HG03039 (cell line): Measurements from ENCODE around the gene ZC3HAV1L.
A peak's percentile ranks its signal among the peaks of the same experiment; 100 is the strongest.
"Not testable (repeated sequence)": the region's sequence is repeated elsewhere in the genome, so short reads cannot be mapped to it uniquely, and the experiment has no call there.

Experiments
- ATAC-seq: cut with Tn5 transposase; IDR thresholded peaks from one replicate; pipeline ENCODE4 v1.9.1; 2021; ENCODE audit warnings: mild to moderate bottlenecking, moderate library complexity; ENCODE audit not compliant: unreplicated experiment

The ZC3HAV1L gene

GRCh38 chr7:139035586-139036353 is at the start of gene ZC3HAV1L:
ZC3HAV1L (minus strand) TSS chr7:139036042; CDS start chr7:139036017, 25 bp downstream.
- ATAC-seq, result peak; percentile 82

GRCh38 chr7:139084709-139085108 is 48.9 kb upstream of the ZC3HAV1L start:
- no peak for ATAC-seq

GRCh38 chr7:139081584-139081983 is 45.7 kb upstream of the ZC3HAV1L start:
- ATAC-seq, result no peak

GRCh38 chr7:139080905-139081304 is 45.1 kb upstream of the ZC3HAV1L start:
- no peak for ATAC-seq

GRCh38 chr7:139079861-139080260 is 44.0 kb upstream of the ZC3HAV1L start:
- ATAC-seq, result no peak

GRCh38 chr7:139078911-139079310 is 43.1 kb upstream of the ZC3HAV1L start:
- ATAC-seq, result no peak

- no peak for ATAC-seq
These were observed 42.6 kb upstream of the ZC3HAV1L start for GRCh38 chr7:139078399-139078798.

GRCh38 chr7:139077706-139078105 is 41.9 kb upstream of the ZC3HAV1L start:
- ATAC-seq, result not testable (repeated sequence)

- no peak for ATAC-seq
These were observed 40.2 kb upstream of the ZC3HAV1L start for GRCh38 chr7:139075871-139076686.

GRCh38 chr7:139075031-139075652 is 39.3 kb upstream of the ZC3HAV1L start:
- peak; percentile 75 for ATAC-seq

GRCh38 chr7:139072796-139073195 is 37.0 kb upstream of the ZC3HAV1L start:
- ATAC-seq, result no peak

- no peak for ATAC-seq
These were observed 35.8 kb upstream of the ZC3HAV1L start for GRCh38 chr7:139071680-139072079.

GRCh38 chr7:139068544-139069399 is 32.9 kb upstream of the ZC3HAV1L start:
- no peak for ATAC-seq

- ATAC-seq, result no peak
These were observed 30.5 kb upstream of the ZC3HAV1L start for GRCh38 chr7:139066315-139066714.

- ATAC-seq, result no peak
These were observed 29.5 kb upstream of the ZC3HAV1L start for GRCh38 chr7:139065323-139065722.

GRCh38 chr7:139061416-139061815 is 25.6 kb upstream of the ZC3HAV1L start:
- no peak for ATAC-seq

GRCh38 chr7:139060695-139061237 is 24.9 kb upstream of the ZC3HAV1L start:
- ATAC-seq, result no peak

GRCh38 chr7:139059905-139060304 is 24.1 kb upstream of the ZC3HAV1L start:
- ATAC-seq, result no peak

GRCh38 chr7:139058943-139059342 is 23.1 kb upstream of the ZC3HAV1L start:
- no peak for ATAC-seq

GRCh38 chr7:139055674-139056073 is 19.8 kb upstream of the ZC3HAV1L start:
- ATAC-seq, result no peak
